HG02798 (cell line): ENCODE data around the gene MASP2.
"Not testable (repeated sequence)": the region's sequence is repeated elsewhere in the genome, so short reads cannot be mapped to it uniquely, and the experiment has no call there.

Source experiments
- ATAC-seq: cut with Tn5 transposase; IDR thresholded peaks from one replicate; pipeline ENCODE4 v1.9.1; 2021; ENCODE audit warnings: mild to moderate bottlenecking; ENCODE audit not compliant: unreplicated experiment, poor library complexity

Gene MASP2

GRCh38 chr1:11046625-11047365 is at the start of gene MASP2:
TSS of gene MASP2 (minus strand) at chr1:11047239. CDS start at chr1:11047207, 32 bp downstream.
- no peak for ATAC-seq

GRCh38 chr1:11083784-11084183 is 36.7 kb upstream of the MASP2 start:
- not testable (repeated sequence) for ATAC-seq

GRCh38 chr1:11080931-11081330 is 33.9 kb upstream of the MASP2 start:
- ATAC-seq = no peak

GRCh38 chr1:11078631-11079030 is 31.6 kb upstream of the MASP2 start:
- no peak for ATAC-seq

- not testable (repeated sequence) for ATAC-seq
Measured at GRCh38 chr1:11073398-11073797, 26.4 kb upstream of the MASP2 start.

- no peak for ATAC-seq
Measured at GRCh38 chr1:11072216-11072917, 25.3 kb upstream of the MASP2 start.

- ATAC-seq = no peak
Measured at GRCh38 chr1:11071463-11072215, 24.6 kb upstream of the MASP2 start.

GRCh38 chr1:11070876-11071275 is 23.8 kb upstream of the MASP2 start:
- ATAC-seq = no peak

GRCh38 chr1:11068600-11069473 is 21.8 kb upstream of the MASP2 start:
- ATAC-seq = no peak

- ATAC-seq = no peak
Measured at GRCh38 chr1:11067716-11068599, 20.9 kb upstream of the MASP2 start.

GRCh38 chr1:11065796-11066195 is 18.8 kb upstream of the MASP2 start:
- ATAC-seq = no peak

GRCh38 chr1:11064942-11065341 is 17.9 kb upstream of the MASP2 start:
- ATAC-seq = no peak

GRCh38 chr1:11063937-11064537 is 17.0 kb upstream of the MASP2 start:
- not testable (repeated sequence) for ATAC-seq

- ATAC-seq = no peak
Measured at GRCh38 chr1:11062965-11063401, 15.9 kb upstream of the MASP2 start.

GRCh38 chr1:11061652-11062365 is 14.8 kb upstream of the MASP2 start:
- ATAC-seq = no peak

- ATAC-seq = peak; percentile 94
Measured at GRCh38 chr1:11059968-11060830, 13.2 kb upstream of the MASP2 start, which contains the start of gene SRM. TSS of gene SRM (minus strand) at chr1:11060018. CDS start at chr1:11059943, 75 bp downstream.
